Retina (tissue), 1 donor: Measurements from ENCODE around the gene STARD10.

Source experiments
- DNase-seq: peaks from one replicate; pipeline ENCODE4 v3.0.0-alpha.2; 2016

STARD10 gene

DNA sequence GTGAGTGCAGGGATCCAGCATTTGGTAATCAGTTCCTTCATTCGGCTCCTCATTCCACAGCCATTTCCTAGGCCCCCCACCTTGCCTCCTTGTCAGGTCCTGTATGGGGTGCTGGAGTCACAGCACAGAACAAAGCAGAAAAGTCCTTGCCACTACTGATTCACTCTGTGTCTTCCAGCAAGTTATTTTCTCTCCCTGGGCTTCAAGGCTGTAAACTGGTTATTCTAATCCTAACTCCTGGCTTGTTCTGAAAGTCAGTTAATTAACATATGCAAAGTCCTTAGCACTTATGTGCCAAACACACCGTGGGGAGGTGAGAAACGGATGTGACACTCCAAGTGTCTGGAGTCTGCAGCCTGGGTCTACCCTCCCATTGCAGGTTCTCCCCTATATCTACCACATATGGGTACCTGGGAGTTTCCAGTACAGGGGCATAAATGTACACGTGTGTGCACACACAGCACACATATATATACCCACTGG lies 89.0 kb downstream of the STARD10 start:
- DNase-seq: no peak
